Measurements from ENCODE around the gene DENND2A. TPM values are rescaled to one million over a fixed set of nuclear protein-coding genes. Genes with fewer than 3 reads are reported as not detected.
A peak's percentile ranks its signal among the peaks of the same experiment; 100 is the strongest.
"Not testable (repeated sequence)": the region's sequence is repeated elsewhere in the genome, so short reads cannot be mapped to it uniquely, and the experiment has no call there.

Gene DENND2A
- total and polyA plus RNA-seq, 11 donors, result 4.6 to 17.9 (median 10.0) TPM

DNA sequence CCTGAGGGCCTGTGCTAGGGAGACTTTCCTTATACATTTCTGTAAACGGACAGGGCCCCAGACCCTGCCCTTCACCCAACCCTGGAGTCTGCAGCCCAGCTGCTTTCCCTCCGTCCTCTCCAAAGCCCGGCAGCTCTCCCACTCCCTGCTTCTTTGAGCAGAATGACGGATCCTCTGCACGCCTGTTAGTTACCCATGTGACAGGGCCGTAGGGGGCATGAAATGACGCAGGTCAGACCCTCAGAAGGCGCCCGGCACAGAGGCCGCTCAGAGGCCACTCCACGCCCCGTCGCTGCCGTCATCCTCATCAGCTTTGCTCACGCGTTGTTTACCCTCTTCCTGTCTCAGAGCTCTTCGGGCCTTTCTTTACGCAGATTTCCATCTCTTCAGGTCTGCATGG is 101.2 kb downstream of the DENND2A start:
- intact Hi-C loops (cut with DNase I), result no loop called here
- Histone ChIP-seq H3K27me3 (no peaks in the 10 kb centered on the region), H3K27ac (peak overlapping the region in 1 of 12 donors; percentile 5), H3K4me3 (no peak overlapping the region), H3K4me1 (peaks cover 0 to 31% (median 20%) of the 10 kb centered on the region in 12 donors), H3K36me3 (peaks cover 0 to 58% (median 9%) of the 10 kb centered on the region in 9 donors), H3K9me3 (no peaks in the 10 kb centered on the region)
- WGBS, 4 donors, result 89 to 93% (median 90%) methylated on average over 18 of the region's 18 CpGs
- TF ChIP-seq POLR2A (IDR thresholded peaks at IDR 0.05), result no peak
- TF ChIP-seq, protein P1, sequence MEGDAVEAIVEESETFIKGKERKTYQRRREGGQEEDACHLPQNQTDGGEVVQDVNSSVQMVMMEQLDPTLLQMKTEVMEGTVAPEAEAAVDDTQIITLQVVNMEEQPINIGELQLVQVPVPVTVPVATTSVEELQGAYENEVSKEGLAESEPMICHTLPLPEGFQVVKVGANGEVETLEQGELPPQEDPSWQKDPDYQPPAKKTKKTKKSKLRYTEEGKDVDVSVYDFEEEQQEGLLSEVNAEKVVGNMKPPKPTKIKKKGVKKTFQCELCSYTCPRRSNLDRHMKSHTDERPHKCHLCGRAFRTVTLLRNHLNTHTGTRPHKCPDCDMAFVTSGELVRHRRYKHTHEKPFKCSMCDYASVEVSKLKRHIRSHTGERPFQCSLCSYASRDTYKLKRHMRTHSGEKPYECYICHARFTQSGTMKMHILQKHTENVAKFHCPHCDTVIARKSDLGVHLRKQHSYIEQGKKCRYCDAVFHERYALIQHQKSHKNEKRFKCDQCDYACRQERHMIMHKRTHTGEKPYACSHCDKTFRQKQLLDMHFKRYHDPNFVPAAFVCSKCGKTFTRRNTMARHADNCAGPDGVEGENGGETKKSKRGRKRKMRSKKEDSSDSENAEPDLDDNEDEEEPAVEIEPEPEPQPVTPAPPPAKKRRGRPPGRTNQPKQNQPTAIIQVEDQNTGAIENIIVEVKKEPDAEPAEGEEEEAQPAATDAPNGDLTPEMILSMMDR (IDR thresholded peaks at IDR 0.05), result no peak
- DNase-seq (peak in 1 of 5 donors; percentile 52), ATAC-seq (no peak)

DNA sequence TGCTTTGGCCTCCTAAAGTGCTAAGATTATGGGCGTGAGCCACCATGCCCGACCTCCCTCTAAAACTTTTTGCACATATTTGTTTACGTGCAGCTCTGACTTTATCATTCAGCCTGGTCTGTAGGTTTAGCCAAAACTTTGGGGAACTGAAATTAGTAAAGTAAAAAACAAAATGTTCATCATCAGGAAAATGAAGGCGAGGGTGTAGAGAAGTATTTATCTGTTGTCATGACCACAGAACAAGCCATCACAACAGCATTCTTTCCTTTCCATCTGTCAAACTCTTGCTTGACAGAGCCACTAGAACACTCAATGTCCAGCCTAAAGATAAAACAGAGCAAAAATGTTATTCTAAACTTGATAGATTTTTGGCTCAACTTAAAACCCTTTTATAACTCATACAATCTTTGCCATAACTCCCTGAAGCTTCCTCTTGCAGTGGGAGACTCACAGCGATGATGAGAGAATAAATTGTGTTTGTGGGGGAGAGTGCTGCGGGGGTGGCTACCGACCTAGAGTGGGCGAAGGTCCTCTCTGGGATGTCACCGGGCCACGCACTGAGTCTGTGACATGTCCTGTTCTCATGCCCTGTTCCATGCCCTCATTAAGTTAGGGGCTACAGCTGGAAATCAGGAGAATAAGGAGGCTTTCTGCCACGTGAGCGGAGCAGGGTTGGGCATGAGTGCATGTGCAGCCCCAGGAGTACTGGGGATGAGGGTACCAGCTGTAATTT is 102.7 kb downstream of the DENND2A start:
- 73 to 84% (median 80%) methylated on average over 12 of the region's 12 CpGs for WGBS, 4 donors
- Histone ChIP-seq H3K27ac (no peak overlapping the region), H3K27me3 (no peaks in the 10 kb centered on the region), H3K36me3 (peaks cover 0 to 48% (median 3%) of the 10 kb centered on the region in 9 donors), H3K4me1 (peaks cover 0 to 40% (median 21%) of the 10 kb centered on the region in 12 donors), H3K9me3 (no peaks in the 10 kb centered on the region), H3K4me3 (no peak overlapping the region)
- ATAC-seq (no peak), DNase-seq (peak in 1 of 5 donors; percentile 24)
- intact Hi-C loops (cut with DNase I), result no loop called here
- TF ChIP-seq, protein P1 (IDR thresholded peaks at IDR 0.05), result no peak
- TF ChIP-seq POLR2A (IDR thresholded peaks at IDR 0.05), result no peak

DNA sequence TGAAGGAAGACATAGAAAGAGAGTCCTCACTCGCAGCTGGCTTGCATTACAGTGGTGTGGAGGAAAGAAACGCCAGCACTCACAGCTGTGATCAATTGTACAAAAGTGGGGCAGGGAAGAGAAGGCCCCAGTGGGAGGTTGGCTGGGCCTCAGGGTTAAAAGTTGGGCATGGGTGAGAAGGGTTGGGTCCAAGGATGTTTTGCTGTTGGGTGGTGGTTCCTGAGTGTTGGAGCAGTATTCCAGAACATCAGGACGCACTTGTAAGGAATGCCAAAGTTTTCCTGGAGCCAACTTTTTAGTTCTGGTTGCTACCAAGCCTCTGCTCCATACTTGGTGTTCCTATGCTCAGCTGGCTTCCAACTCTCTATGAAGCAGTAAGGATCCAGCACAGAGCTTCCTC is 105.9 kb downstream of the DENND2A start:
- H3K4me3 ChIP-seq, result no peak overlapping the region
- TF ChIP-seq POLR2A (IDR thresholded peaks at IDR 0.05), result no peak
- TF ChIP-seq, protein P1 (IDR thresholded peaks at IDR 0.05), result no peak
- intact Hi-C loops (cut with DNase I), result no loop called here
- no peaks in the 10 kb centered on the region for H3K9me3 ChIP-seq
- no peaks in the 10 kb centered on the region for H3K27me3 ChIP-seq
- 67 to 78% (median 73%) methylated on average over 3 of the region's 3 CpGs for WGBS, 4 donors
- H3K4me1 ChIP-seq, result peaks cover 0 to 18% (median 0%) of the 10 kb centered on the region in 12 donors
- H3K27ac ChIP-seq, result peak overlapping the region in 1 of 12 donors; percentile 17
- DNase-seq (peak in 2 of 5 donors; percentile 50 to 66), ATAC-seq (peak; percentile 27 to 73 (median 46))
- H3K36me3 ChIP-seq, result peaks cover 0 to 48% (median 3%) of the 10 kb centered on the region in 9 donors

DNA sequence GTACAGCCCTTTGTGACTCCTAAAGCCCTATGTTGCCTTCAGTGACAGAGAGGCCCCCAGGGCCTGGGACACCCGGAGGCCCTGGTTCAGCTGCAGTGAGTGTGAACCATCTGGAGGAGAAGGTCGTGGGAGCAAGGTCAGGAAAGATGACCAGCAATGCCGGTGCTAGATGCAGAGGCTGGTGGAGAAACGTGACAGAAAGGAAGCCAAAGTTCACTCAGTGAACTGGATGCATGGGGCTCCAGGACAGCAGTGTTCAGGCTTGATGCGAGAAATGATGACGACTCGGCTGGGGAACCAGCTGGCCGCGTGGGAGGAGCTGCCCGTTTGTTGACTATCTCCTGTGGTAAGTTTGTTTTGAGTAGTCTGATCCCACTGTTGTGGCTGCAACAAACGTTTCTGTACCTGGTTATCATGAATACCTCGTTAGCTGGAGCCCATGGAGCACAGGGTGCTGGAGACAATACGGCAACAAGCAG is 107.2 kb downstream of the DENND2A start:
- intact Hi-C loops (cut with DNase I), result no loop called here
- TF ChIP-seq, protein P1 (IDR thresholded peaks at IDR 0.05), result no peak
- TF ChIP-seq POLR2A (IDR thresholded peaks at IDR 0.05), result no peak
- peak in 4 of 5 donors; percentile 37 to 66 (median 54) for DNase-seq

DNA sequence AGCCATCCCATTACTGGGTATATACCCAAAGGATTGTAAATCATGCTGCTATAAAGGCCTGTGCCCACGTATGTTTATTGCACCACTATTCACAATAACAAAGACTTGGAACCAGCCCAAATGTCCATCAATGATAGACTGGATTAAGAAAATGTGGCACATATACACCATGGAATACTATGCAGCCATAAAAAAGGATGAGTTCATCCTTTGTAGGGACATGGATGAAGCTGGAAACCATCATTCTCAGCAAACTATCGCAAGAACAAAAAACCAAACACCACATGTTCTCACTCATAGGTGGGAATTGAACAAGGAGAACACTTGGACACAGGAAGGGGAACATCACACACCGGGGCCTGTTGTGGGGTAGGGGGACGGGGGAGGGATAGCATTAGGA is 111.2 kb downstream of the DENND2A start:
- intact Hi-C loops (cut with DNase I), result not testable (repeated sequence)

More for the DNA sequence above, 107.2 kb downstream of the DENND2A start:
- ATAC-seq, result peak in 3 of 4 donors; percentile 57 to 64 (median 60)
- Histone ChIP-seq H3K4me1 (peaks cover 0 to 18% (median 0%) of the 10 kb centered on the region in 12 donors), H3K27ac (peak overlapping the region in 2 of 12 donors; percentile 5 to 9), H3K27me3 (no peaks in the 10 kb centered on the region), H3K4me3 (no peak overlapping the region), H3K9me3 (no peaks in the 10 kb centered on the region), H3K36me3 (peaks cover 0 to 45% (median 0%) of the 10 kb centered on the region in 9 donors)
- WGBS, 4 donors, result 66 to 83% (median 76%) methylated on average over 13 of the region's 13 CpGs

More for the DNA sequence above, 111.2 kb downstream of the DENND2A start:
- H3K9me3 ChIP-seq, H3K27me3 ChIP-seq, ATAC-seq, H3K4me3 ChIP-seq, DNase-seq, H3K27ac ChIP-seq, H3K4me1 ChIP-seq: not testable (repeated sequence)
- 90 to 95% (median 92%) methylated on average over 4 of the region's 4 CpGs for WGBS, 4 donors
- H3K36me3 ChIP-seq, result peaks cover 0 to 55% (median 16%) of the 10 kb centered on the region in 9 donors
